Smooth muscle cell of the brain vasculature (primary cell): ENCODE data around the gene SHLD2.
"Not testable (repeated sequence)": the region's sequence is repeated elsewhere in the genome, so short reads cannot be mapped to it uniquely, and the experiment has no call there.

ENCODE experiments used
- DNase-seq: peaks from one replicate; pipeline ENCODE4 v3.0.0-alpha.2; 2012; ENCODE audit warnings: low read depth, low spot score

Gene SHLD2

DNA sequence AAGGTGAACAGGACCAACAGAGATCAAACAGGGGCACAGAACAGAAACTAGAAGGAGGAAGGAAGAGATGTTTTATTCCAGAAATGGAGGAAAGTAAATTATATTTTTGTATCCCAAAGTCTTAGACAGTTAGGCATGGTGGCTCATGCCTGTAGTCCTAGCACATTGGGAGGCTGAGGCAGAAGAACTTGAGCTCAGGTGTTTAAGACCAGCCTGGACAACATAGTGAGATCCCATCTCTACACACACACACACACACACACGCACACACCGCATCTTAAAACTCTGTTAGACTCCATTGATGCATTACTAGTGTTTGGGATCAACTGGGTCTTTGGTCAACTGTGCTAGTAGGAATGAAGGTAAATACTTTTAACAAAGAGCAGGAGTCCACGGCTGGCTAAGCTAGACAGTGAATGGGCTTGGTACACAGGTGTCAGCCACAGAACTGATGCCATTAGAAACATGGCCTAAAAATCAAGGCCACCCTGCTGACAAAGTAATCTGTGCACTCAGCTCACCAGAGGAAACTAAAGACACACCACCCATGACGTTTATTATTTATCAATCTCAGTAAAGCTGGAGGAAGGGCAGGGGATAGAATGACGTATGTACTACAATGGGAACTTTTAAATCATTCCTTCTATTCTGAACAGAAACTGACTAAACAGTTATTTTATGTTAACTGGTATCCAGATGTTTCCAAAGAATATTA is 11.3 kb upstream of the SHLD2 start:
- not testable (repeated sequence) for DNase-seq

DNA sequence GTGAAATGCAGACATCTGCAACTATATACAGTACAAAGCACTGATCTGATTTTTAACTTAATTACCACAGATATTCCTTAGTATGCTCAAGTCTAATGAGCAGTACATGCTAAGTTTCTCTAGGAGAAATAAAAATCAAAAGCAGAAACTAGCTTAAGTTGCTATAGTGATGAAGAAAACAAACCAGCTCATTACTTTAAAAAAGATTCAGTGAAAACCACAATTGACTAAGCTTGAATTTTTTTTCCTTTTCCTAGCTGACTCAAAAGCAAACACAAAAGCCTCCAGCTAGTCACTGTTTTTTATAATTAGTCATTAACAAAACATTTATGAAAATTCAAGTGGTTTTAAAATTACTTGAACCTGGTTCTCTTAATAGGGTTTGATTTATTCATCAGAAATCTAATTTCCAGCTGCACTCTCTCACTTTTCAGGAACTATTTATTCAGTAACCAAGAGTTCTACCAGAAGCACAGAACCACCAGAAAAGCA is 10.7 kb upstream of the SHLD2 start:
- not testable (repeated sequence) for DNase-seq

DNA sequence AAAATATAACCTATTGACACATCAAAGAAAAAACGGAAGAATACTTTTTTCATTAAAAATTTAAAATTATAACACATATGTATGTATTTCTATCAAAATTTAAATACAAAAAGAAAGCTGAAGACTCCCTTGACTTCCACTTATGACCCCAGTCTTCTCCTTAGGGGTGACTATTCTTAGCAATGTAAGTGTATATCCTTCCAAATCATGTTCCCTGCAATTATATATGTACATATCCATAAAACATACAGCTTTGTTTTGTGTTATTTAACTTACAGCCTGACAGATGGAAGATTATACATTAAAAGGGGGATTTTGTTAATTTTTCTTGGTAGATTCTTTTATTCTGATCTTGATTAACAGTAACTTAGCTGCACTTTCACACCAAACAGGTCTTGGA is 9.5 kb upstream of the SHLD2 start:
- no peak for DNase-seq

DNA sequence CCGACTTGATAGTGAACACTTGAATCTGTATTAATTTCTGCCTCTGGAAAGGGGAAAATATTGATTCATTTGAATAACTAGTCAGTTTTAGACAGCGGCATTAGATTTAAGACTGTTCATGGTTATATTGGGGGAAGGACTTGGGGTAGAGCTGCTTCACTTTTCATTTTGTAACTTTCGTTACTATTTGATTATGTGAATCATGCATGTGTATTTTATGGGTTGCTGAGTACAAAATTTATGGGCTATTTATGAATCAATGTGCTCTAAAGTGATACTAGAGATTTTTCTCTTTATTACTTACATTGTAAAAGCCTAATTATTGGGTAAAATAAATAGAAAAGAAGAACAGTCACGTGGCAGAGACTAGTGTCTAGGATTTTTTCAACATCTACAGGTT is 5.3 kb upstream of the SHLD2 start:
- DNase-seq = no peak

DNA sequence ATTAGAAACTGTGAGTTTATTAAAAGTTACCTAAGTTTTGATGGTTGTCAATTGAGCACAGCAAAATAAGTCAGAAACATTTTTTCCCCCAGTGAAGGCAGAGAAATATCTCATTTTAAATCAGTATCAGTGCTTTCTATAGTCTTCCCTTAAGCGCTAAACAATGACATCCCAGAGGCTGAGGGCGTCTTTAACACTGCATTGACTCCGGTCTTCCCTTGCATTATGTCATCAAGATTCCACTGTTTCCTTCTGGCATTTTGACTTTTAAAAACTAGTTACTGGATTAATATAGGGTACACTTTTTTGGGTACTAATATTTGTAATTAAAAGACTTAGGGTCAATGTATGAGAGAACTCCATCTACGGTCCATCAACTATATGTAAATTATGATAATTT is 4.2 kb upstream of the SHLD2 start:
- no peak for DNase-seq

DNA sequence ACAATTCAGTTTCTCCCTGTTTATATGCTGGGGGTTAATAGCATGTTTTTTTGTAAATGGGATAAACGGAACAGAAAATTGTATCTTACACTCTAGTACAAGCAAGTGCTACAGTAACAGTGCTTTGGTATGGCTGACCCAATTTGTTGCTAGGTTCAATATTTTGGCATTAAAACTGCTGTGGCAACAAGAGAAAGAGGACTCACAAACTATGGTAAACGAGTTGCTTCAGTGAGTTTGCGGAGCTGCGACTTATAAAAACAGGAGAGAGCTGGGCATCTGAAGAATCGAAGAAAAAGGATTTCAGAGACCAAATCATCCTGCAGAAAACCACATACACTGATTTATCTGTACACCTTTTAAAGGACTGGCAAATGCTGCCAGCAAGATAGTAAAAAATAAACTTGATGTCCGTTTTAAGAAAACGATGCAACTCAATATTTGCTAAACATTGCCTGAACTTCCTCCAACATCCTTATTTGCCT is 2.6 kb upstream of the SHLD2 start:
- DNase-seq = no peak

DNA sequence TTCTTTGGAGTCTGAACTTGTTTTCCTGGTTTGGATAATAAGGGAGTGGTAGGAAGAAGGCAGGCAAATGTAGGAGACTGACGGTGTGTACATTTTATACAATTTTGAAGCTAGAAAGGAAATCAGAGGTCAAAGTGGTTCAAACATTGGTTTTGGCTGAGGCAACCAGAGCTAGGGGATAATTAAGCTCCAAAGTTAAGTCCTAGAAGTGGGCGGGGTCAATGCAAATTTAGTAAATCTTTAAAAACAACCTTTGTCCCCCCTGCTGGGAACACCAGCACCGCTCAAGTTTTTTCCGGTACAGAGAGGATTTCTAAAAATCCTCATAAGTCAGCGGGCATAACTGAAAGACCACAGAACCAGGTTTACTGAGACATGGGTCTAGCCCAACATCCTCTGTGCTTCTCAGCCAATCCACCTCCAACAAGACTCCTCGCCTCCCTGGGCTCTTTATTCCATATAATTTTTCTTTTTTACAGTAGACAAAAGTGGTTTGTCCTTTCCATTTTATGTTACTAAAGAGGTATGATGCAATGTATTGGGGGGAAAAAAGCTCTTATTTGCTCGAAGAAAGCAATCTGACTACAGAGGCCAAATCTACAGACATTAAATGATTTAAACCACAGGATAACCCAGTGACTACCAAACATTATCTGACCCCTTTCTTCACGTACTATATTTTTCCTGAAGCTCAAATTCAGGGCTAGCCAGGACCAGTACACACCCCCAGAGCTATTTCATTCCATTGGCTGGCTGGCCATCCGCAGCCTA is 2.0 kb upstream of the SHLD2 start:
- no peak for DNase-seq

DNA sequence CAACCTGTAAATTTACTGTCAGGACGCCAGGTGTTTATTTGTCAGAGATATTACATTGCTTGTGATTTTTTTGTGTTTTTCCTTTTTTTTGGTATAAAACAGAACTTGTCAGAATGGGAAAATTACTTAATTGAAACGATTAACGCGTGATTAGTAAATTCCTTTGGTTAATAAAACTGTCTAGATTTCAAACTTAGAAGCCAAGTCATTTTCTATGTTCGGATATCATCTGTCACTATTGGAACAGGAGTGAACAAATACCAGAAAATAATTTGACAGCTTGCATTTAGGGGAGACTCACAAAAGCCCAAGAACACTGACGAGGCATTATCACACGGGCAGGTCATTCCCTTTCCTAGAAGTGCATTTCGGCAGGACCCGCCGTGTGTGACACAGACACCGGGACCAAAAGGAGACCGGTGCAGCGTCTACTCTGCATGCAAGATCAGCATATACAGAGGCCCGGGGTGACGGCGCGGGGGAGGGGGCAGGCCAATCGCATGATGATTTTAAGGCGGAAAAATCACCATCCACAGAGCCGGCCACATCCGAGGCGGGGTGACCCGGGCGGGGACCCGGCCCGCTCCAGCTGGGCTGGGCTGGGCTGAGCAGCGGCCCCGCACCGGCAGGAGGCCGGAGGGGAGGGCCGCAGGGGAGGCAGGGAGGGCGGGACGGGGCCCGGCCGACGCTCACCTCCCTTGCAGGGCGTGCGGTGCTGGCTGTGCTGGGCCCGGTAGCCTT is 1.2 kb upstream of the SHLD2 start:
- no peak for DNase-seq

DNA sequence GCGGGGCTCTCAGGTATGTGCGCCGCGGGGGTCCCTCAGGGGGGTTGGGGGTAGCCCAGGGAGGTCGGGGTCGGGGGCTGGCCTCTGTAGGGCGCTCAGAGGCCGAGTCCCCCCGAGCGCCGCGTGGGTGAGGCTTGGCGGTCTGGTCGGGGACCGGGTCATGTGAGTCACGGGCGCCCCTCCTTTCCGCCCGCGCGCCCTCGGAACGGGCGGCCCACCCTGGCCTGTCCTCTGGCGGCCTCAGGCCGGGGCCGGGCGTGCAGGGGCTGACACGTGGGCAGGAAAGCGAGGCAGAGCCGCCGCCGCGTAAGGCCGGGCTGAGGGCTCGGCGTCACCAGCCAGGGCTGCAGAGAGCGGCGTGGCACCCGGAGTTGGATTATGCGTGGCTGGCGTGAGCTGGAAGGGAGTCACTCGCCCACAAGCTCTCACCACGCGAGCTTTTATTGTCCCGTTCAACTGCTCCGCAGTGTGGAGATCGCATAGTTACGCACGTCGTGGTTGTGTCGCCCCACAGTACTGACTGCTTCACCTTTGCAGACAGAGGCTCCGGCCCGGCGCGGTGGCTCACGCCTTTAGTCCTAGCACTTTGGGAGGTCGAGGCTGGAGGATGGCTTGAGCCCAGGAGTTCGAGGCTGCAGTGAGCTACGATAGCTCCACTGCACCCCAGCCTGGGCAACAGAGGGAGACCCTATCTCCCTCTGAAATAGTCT is 385 bp downstream of the SHLD2 start:
- DNase-seq = no peak

DNA sequence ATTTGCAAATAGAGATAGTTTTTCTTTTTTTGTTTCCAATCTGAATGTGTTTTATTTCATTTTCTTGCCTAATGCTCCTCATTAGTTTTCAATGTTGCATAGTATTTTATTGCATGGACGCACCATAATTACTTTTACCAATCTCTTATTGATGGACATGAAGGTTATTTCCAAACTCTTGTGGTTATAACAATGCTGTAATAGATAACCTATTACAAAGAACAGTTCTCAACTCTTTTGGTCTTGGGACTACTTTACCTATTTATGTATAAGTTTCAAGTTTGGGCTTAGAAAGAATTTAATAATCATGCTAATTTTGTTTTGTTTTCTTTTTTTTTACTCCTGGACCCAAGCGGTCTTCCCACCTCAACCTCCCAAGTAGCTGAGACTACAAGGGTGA is 7.0 kb downstream of the SHLD2 start:
- DNase-seq = no peak

DNA sequence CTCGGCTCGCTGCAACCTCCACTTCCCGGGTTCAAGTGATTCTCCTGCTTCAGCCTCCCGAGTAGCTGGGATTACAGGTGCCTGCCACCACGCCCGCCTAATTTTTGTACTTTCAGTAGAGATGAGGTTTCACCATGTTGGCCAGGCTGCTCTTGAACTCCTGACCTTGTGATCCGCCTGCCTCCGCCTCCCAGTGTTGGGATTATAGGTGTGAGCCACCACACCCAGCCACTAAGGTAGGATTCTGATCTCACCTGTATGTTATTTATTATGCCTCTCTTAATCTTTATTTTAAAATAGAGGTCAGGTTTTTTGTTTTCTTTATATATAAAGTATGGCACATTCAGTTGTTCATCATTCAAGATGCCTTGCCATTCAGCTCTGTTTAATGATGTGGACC is 9.7 kb downstream of the SHLD2 start:
- not testable (repeated sequence) for DNase-seq

DNA sequence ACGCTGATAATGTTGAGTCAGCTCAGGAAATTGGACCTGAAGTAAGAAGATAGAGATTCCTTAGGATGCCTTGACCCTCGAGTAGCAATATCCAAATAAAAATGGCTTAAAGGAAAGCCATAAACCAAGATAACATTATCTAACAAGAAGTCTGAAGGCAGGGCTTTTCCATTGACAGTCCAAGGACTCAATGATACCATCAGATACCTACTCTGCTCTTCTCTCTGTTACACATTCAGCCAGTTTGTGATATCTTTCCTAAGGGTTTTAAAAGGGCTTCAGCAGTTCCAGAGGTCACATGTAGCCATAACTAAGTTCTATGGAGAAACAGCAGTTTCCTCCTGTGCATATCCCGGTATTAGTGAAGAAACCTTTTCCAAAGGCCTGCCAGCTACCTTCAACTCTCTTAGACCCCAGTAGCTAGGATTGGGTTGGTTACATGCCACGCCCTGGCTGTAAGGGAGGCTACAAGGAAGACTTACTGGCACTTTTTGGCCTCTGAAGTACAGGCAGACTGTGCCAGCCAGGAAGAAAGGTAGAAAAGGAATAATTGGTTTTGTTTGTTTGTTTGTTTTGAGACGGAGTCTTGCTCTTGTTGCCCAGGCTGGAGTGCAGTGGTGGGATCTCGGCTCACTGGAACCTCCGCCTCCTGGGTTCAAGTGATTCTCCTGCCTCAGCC is 10.6 kb downstream of the SHLD2 start:
- no peak for DNase-seq

DNA sequence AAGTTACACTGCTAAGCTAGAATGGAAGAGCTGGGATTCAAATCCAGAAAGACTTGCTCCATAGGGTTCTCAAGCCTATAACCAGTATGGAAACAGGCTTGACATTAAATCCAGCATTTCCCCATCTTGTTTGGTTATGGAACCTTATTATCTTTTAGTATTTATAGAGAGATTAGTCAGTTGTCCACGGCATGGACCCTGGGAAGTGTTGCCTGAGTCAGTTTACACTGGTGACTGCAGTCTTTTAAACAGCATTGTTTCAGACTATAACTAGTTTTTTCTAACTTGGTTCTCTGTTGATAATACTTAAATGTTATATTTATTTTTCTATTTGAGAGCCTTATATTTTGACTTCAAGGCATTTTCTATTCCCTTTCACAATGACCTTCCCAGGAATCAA is 23.1 kb downstream of the SHLD2 start:
- not testable (repeated sequence) for DNase-seq

DNA sequence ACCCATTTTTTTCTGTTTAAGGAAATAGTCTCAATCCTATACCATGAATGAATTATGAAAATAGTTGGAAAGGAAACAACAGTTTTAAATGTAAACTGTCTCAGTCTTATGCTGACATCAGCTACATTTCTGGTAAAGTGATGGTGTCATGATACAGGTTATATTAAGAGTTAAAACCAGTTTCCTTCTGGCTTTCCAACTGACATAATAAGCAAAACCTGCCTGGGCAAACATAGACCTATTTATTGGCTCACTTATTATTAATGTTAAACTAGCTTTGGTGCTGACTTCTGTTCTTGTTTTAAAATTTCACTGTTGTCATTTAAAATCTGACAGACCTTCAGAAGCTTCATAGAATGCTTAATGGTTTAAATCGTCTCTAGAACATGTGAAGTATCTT is 24.0 kb downstream of the SHLD2 start:
- not testable (repeated sequence) for DNase-seq

DNA sequence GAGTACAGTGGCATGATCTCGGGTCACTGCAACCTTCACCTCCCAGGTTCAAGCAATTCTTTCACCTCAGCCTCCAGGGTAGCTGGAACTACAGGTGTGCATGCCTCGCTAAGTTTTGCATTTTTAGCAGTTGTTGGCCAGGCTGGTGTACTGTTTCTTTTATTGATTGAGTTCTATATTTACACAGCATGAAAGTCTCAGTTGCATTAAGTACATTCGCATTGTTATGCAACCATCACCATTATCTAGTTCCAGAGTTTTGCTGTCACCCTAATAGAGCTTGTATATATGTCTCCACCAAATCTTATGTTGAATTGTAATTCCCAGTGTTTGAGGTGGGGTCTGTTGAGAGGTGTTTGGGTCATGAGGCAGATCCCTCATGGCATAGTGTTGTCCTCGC is 28.3 kb downstream of the SHLD2 start:
- DNase-seq = not testable (repeated sequence)

DNA sequence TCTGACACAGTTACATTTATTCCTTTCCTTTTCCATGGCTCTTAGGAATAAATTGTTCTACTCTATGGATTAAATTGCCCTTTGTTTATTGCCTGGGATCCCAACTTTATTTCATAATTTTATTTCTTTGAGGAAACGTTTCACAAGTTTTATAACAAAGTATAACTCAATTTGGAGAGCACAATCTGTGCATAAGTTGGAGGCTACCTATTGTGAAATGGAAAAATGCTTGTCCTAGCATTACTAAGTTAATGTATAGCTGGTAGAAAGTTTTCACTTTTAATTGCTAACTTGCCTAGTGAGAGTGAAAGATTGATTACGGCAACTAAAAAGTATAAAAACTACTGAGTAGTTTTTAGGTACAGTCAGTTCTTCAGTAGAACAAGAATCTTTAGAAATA is 32.0 kb downstream of the SHLD2 start:
- DNase-seq = not testable (repeated sequence)

DNA sequence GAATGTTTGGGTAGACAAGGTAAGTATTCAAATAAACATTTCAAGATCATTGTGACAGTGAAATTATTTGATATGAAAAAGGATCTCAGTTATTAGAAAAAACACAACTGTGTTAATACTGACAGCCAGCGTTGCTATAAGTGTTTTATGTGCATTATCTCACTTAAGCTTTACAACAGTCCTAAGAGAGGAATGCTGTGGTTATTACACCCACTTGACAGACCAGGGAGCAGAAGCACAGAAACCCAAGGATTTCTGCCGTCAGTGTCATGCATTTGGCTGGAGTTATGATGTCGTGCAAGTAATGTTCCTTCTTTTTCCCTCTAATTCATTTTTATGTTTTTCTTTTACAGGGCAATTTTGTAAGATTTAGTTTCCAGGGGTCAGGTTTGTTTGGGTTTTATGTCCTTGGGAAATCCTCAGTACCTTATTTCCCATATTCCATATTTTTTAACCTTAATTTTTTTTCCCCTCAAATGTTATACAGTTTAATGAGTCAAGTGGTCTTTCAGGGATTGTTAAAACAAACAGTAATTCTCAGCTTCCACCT is 32.7 kb downstream of the SHLD2 start:
- not testable (repeated sequence) for DNase-seq

DNA sequence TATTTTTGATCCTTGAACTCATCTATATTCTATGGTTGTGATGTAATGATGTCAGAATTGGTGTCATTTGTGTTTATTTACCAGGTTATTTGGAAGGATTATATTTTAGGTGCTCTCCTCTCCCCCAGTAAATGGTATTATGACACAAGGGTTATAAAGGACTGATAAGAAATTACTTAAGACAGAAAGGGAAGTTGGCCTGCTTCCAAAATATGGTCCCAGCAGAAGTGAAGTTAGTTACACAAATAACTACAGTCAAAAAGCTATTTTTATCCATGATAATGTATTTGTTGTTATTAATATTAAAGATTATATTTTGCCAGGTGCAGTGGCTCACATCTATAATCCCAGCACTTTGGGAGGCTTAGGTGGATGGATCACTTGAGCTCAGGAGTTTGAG is 37.2 kb downstream of the SHLD2 start:
- not testable (repeated sequence) for DNase-seq

DNA sequence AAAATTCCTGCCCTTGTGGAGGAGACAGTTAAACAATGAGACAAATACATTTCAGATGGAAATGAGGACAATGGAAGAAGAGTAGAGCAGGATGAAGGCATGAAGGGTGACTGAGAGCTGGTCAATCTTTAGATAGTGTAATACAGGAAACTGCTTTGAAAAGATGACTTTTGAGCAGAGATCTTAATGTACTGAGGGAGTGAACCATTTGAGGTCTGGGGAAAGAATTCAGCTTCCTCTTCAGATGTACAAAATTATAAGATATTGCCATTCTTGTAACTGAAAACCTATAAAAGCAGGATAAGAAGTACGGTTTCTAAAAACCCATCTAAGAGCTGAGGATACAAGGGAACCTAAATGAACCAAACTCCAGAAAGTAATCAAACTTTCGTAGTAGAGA is 38.9 kb downstream of the SHLD2 start:
- DNase-seq = not testable (repeated sequence)

DNA sequence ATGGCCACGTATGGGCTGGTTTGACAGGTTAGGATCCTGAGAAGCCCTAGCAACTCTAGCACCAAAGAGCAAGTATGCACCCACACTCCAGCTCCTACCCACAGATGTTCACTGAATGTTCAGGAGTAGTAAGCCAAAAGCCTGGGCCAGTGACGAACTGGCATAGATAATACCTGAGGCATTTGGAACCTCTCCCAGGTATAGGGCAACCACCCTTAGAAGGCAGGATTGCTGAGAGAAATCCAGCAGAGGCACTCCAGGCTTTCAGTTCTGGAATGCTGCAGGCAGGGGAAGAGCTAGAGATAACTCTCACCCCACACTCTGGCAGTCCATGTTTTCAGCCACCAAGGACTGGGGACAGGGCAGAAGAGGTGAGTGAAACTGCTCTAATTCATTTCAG is 39.4 kb downstream of the SHLD2 start:
- DNase-seq = not testable (repeated sequence)

DNA sequence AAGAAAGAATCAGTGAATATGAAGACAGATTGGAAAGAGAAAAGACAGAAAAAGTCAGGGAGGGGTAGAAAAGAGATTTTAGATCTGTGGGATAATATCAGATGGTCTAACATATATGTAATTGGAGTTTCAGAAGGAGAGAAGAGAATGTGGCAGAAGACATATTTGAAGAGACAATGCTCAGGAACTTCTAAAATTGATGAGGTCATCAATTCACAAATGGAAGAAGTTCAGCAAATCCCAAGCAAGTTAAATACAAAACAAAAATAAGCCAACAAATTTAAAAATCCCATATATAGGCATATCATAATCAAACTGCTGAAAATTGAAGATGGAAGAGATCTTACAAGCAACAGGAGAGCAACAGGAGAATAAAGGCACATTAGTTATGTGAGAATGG is 42.5 kb downstream of the SHLD2 start:
- not testable (repeated sequence) for DNase-seq
